Urinary bladder (tissue), 4 donors: ENCODE data around the gene MYLK2. TPM values are rescaled to one million over a fixed set of nuclear protein-coding genes. Genes with fewer than 3 reads are reported as not detected.
"Not testable (repeated sequence)": the region's sequence is repeated elsewhere in the genome, so short reads cannot be mapped to it uniquely, and the experiment has no call there.

Experiments
- DNase-seq: peaks from one replicate; pipeline ENCODE4 v3.0.0-alpha.2; 2015; ENCODE audit errors: extremely low spot score
- H3K27ac ChIP-seq: one replicate; pipeline ENCODE4 v1.5.1; 2013; ENCODE audit warnings: low read depth, mild to moderate bottlenecking, moderate library complexity
- H3K36me3 ChIP-seq: one replicate; pipeline ENCODE4 v1.6.1; 2013; ENCODE audit warnings: mild to moderate bottlenecking, moderate library complexity; ENCODE audit not compliant: insufficient read depth
- H3K4me1 ChIP-seq: one replicate; pipeline ENCODE4 v1.6.1; 2013; ENCODE audit warnings: mild to moderate bottlenecking, moderate library complexity; ENCODE audit not compliant: insufficient read depth
- H3K4me3 ChIP-seq: one replicate; pipeline ENCODE4 v1.5.1; 2013; ENCODE audit warnings: low read depth, low read length
- whole genome bisulfite sequencing: extraction: QIAGEN DNeasy Blood & Tissue Kit; methylation state at CpG from one replicate; pipeline ENCODE4 v1.1.7; 2013; 5-methylcytosine and 5-hydroxymethylcytosine counted together
- polyA plus RNA-seq: library from polyadenylated mRNA; stranded (reverse); fragments of 200-250 nt; gene quantifications from one replicate; pipeline ENCODE4 v1.2.3, GENCODE V29; 2013
- total RNA-seq: library from RNA; depleted of rRNA; stranded (reverse); fragments of >200 nt; gene quantifications from one replicate; pipeline ENCODE4 v1.2.3, GENCODE V29; 2014
- donor health status: healthy with polysubstance abuse.
- donor health status: healthy.

Gene MYLK2
- total and polyA plus RNA-seq, 2 donors = 1.7 TPM; not detected in 1

GRCh38 chr20:31822421-31823330, 3.5 kb downstream of the MYLK2 start:
- Histone ChIP-seq H3K27ac (no peak overlapping the region), H3K4me1 (no peaks in the 10 kb centered on the region), H3K36me3 (no peaks in the 10 kb centered on the region), H3K4me3 (no peak overlapping the region)
- peak; percentile 49 for DNase-seq
- WGBS = 4% methylated on average over 29 of the region's 29 CpGs

GRCh38 chr20:31823360-31824124, 4.4 kb downstream of the MYLK2 start:
- Histone ChIP-seq H3K4me3 (no peak overlapping the region), H3K36me3 (no peaks in the 10 kb centered on the region), H3K27ac (no peak overlapping the region), H3K4me1 (no peaks in the 10 kb centered on the region)
- WGBS = 53% methylated on average over 14 of the region's 14 CpGs
- DNase-seq = no peak

- DNase-seq = no peak
- no peaks in the 10 kb centered on the region for H3K36me3 ChIP-seq
- H3K27ac ChIP-seq = no peak overlapping the region
- 92% methylated on average over 4 of the region's 4 CpGs for WGBS
- H3K4me1 ChIP-seq = no peaks in the 10 kb centered on the region
- H3K4me3 ChIP-seq = no peak overlapping the region
These were observed 4.9 kb downstream of the MYLK2 start for GRCh38 chr20:31824125-31824485.

GRCh38 chr20:31824554-31825313, 5.6 kb downstream of the MYLK2 start:
- DNase-seq = no peak
- Histone ChIP-seq H3K4me1 (no peaks in the 10 kb centered on the region), H3K27ac (no peak overlapping the region), H3K4me3 (no peak overlapping the region), H3K36me3 (no peaks in the 10 kb centered on the region)
- WGBS = 81% methylated on average over 14 of the region's 14 CpGs

- no peak for DNase-seq
- WGBS = 85% methylated on average over 5 of the region's 5 CpGs
These were observed 6.9 kb downstream of the MYLK2 start for GRCh38 chr20:31826074-31826473.

GRCh38 chr20:31827059-31827458, 7.9 kb downstream of the MYLK2 start:
- Histone ChIP-seq H3K4me1 (no peaks in the 10 kb centered on the region), H3K27ac (no peak overlapping the region), H3K4me3 (no peak overlapping the region), H3K36me3 (no peaks in the 10 kb centered on the region)
- WGBS = 78% methylated on average over 2 of the region's 2 CpGs
- no peak for DNase-seq

More at GRCh38 chr20:31826074-31826473, 6.9 kb downstream of the MYLK2 start:
- Histone ChIP-seq H3K4me1 (no peaks in the 10 kb centered on the region), H3K36me3 (no peaks in the 10 kb centered on the region), H3K27ac (no peak overlapping the region), H3K4me3 (no peak overlapping the region)

GRCh38 chr20:31828016-31828415, 8.9 kb downstream of the MYLK2 start:
- WGBS = 94% methylated on average over 11 of the region's 11 CpGs
- not testable (repeated sequence) for H3K4me1 ChIP-seq, H3K27ac ChIP-seq, H3K36me3 ChIP-seq, DNase-seq, H3K4me3 ChIP-seq

- H3K36me3 ChIP-seq = no peaks in the 10 kb centered on the region
- DNase-seq = no peak
- H3K4me1 ChIP-seq = no peaks in the 10 kb centered on the region
- 84% methylated on average over 6 of the region's 6 CpGs for WGBS
- no peak overlapping the region for H3K4me3 ChIP-seq
- H3K27ac ChIP-seq = no peak overlapping the region
These were observed 10.6 kb downstream of the MYLK2 start for GRCh38 chr20:31829731-31830130.

GRCh38 chr20:31830406-31830981, 11.3 kb downstream of the MYLK2 start:
- DNase-seq = no peak
- no peak overlapping the region for H3K27ac ChIP-seq
- WGBS = 84% methylated on average over 8 of the region's 8 CpGs
- H3K4me3 ChIP-seq = no peak overlapping the region
- no peaks in the 10 kb centered on the region for H3K4me1 ChIP-seq
- H3K36me3 ChIP-seq = no peaks in the 10 kb centered on the region

GRCh38 chr20:31831211-31831610, 12.1 kb downstream of the MYLK2 start:
- DNase-seq = no peak
- H3K27ac ChIP-seq = no peak overlapping the region
- 93% methylated on average over 6 of the region's 6 CpGs for WGBS

GRCh38 chr20:31831771-31832306, 12.7 kb downstream of the MYLK2 start:
- no peak overlapping the region for H3K27ac ChIP-seq
- no peaks in the 10 kb centered on the region for H3K36me3 ChIP-seq
- WGBS = 90% methylated on average over 17 of the region's 17 CpGs
- DNase-seq = no peak
- no peak overlapping the region for H3K4me3 ChIP-seq
- no peaks in the 10 kb centered on the region for H3K4me1 ChIP-seq

More at GRCh38 chr20:31831211-31831610, 12.1 kb downstream of the MYLK2 start:
- Histone ChIP-seq H3K4me3 (no peak overlapping the region), H3K36me3 (no peaks in the 10 kb centered on the region), H3K4me1 (no peaks in the 10 kb centered on the region)

GRCh38 chr20:31833130-31833930, 14.2 kb downstream of the MYLK2 start:
- Histone ChIP-seq H3K27ac (no peak overlapping the region), H3K4me1 (no peaks in the 10 kb centered on the region), H3K4me3 (no peak overlapping the region), H3K36me3 (no peaks in the 10 kb centered on the region)
- 56% methylated on average over 14 of the region's 14 CpGs for WGBS
- DNase-seq = no peak
